Stimulated activated CD8-positive, alpha-beta memory T cell treated with anti-CD3 and anti-CD28 coated beads, Interleukin-4, amount 100 ng/mL, for 1 hour (primary cell): Measurements from ENCODE around the gene SLC12A7.

Experiments used
- DNase-seq, 2 donors: peaks; one replicate each; pipeline ENCODE4 v3.0.0-alpha.2; 2020; ENCODE audit warnings: low read depth in 2 of 2, low spot score in 1 of 2

Gene SLC12A7

DNA sequence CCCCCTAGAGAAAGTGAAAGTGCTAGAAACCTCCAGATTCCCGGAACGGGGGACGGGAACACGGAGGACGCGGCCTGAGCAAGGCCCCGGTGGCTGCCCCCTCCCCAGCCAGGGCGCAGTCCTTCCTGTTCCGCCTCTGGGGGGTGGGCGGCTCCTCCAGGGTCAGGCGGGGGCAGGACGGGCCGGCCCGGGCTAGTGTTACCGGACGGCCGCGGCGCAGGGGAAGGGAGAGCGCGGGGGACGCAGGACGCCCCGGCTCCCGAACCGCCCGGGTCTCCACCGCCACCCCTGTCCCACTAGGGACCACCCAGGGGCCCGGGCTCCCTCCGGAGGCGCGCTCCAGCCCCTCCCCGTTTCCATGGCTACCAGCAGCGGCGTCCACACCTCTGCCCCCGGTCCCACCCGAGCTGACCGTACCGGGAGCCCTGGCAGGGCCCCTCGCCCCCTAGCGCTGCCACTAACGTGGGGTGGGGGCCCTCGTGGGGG, 579 bp downstream of the SLC12A7 start:
- DNase-seq = no peak

- no peak for DNase-seq
Observed at GRCh38 chr5:1110307-1111240, 1.3 kb downstream of the SLC12A7 start.

DNA sequence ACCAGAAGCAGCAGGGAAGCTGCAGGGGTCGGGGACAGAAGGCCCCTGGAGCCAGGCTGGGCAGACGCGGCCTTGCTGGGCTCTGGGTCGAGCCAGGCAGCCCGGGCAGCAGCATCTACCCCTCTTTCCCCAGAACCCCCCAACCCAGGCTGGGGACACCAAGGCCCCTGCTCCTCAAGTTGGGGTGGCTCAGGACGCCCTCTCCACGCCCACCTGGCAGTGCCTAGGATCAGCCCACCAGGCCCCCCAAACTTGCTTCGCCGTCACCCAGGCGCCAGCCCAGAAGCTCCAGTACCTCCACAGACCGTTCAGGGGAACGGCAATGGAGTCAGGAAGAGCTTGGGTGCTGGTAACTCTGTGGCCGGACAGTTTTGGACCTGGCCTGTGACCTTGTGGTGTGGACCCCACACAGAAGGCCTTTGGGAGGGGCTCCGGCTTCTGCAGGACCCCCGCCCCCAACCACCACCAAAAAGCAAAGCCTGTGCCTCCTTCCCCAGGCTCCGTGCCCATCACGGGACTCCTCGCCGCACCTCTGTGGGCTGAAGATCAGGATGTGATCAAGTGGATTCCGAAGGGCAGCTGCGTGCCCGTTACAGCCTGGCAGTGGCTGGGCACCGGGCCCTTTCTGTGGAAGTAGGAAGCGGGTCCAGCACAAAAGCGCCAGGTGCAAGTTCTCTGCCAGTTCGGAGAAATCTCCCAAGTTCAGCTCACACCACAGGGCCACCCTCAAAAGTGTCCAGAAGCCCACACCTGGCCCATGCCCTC, 2.1 kb downstream of the SLC12A7 start:
- DNase-seq = no peak

DNA sequence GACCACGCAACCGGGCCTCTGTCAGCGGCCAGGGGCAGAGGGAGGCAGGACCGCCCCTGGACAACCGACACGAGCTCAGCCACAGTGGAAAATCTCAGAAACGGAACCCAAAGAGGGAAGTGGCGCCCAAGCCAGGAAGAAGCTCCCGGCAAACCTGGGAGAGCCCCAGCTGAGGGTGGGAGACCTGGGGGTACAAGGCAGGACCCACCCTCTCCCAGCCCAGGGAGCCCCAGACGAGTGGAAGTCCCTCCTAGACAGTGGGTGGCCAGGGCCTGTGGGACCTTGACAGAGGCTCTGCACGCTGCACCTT, 3.0 kb downstream of the SLC12A7 start:
- no peak for DNase-seq

- no peak for DNase-seq
Observed at GRCh38 chr5:1108023-1108864, 3.6 kb downstream of the SLC12A7 start.

DNA sequence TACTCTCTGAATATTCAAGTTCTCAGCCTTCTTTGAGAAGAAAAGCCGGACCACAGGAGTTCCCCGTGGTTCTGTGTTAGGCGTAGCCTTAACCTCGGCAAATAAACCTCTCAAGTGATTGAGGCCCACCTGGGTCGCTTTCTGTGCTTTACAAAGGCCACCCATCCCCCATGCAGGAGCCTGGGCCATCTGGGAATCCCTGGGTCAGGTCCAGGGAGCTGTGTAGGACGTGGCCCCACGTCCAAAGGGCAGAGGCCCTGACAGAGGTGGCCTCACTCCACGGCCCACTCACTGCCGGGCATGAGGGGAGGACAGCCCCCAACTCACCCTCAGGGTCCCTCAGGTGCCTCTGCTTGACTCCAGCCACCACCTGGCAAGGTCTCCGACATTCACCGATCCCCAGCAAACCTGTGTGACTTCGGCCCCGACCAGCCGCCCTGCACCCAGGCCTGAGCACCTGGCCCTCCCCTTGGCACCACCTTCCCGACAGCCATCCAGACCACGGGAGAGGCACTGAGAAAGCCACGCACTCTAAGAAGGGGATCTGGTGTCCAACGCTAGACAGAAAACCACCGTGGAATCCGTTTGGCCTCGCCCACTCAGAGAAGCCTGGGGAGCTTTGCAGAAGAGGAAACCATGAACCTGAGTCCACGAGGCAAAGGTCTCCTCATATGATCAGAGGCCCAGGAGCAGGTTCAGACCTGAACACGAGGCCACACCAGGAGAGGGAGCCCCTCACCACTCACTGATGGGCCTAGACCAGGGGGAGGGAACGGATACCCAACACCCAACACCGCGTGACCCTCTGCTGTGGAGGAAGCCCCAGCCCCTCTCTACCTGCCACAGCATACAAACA, 4.5 kb downstream of the SLC12A7 start:
- DNase-seq = no peak

DNA sequence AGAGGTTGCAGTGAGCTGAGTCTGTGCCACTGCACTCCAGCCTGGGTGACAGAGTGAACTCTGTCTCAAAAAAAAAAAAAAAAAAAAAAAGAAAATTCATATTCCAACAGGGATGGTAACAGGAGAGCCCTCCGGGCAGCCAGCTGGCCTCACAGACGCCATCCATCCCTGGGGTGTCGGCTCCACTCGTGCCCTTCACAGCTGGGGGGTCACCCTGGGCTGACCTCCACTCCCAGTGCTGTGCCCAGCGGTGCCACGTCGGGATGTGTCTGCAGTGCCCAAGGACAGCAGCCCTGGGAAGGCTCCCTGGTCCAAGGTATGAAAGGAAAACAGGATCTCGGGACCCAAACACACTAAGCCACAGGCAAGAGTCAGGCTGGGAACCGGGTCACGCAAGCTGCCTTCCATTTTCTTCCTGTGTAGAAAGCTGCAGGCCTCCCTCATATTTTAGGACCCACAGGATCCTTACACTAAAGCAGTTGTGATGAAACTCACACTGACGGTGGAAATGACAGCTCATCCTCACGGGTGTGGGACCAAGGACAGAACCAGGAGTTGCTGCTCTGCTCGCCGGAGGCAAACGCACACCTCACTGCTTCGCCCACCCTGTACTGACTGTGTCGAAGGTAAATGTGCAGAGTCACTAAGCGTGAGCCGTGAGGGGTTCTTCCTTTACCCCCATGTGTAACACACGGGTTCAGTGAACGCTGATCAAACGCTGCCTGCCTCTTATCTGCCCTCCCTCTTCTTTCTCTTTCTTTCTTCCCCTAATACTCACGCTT, 5.3 kb downstream of the SLC12A7 start:
- DNase-seq = no peak

DNA sequence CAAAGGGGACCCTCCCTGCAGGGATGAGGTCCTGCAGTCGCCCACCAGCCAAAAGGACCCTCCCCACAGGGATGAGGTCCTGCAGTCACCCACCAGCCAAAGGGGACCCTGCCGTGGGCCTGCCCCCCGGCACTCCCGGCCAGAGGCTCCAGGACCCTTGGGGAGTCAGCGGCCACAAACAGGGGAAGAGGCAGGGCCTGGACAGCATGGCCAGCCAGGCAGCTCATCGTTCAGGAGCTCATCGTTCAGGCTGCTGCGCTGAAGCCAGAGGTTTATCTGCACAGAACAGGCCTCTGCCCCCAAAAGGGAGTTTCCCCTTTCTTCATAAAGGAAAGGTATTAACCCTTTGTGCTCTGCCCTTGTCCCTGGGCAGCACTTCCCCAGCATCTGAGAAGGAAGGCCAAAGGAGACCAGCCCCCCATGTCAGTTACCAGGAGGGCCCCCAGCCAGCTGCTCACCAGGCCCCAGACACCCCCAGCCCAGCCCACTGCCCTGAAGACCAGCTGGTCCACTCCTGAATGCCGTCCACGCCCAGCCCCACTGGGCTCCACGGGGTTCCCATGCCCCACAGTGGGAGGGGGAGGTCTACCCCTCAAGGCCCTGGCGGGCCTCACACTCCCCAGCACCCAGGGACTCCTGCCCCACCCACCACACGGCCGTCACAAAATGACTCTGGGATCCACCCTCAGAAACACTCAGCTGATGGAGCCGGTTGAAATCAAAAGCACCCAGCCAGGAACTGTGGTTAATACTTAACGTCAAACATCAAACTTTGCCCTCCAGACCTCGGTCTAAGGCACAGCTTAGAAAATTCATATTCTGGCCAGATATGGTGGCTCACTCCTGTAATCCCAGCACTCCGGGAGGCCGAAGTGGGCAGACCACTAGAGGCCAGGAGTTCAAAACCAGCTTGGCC, 6.3 kb downstream of the SLC12A7 start:
- no peak for DNase-seq

DNA sequence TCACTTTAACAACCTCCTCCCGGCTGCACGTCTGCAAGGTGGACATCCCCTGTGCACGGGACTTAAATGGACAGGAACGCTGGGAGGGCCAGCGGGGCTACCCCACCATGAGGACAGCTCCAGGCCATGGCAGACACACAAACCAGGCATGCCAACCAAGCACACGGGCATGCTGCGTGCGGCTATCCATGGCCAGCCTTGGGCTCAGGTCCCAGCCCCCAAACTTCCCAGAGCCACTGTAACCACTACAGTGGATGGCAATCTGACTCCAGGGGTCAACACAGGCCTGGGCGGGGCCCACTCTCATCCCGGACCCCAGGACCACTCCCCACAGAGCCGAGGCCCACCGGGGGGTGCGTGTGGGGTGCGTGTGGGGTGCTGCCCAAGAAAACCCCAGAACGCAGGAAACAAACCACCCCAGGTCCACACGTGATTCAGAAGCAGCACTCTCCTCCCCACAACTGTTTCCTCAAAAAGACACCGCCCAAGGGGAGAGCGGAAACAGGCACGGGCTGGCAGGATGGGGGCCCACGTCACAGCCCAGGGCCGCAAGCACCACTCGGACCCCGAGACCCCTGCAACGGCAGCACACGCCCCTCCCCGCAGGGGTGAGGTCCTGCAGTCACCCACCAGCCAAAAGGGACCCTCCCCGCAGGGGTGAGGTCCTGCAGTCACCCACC, 7.4 kb downstream of the SLC12A7 start:
- DNase-seq = no peak

- no peak for DNase-seq
Observed at GRCh38 chr5:1103505-1104326, 8.1 kb downstream of the SLC12A7 start.

- DNase-seq = no peak
Observed at GRCh38 chr5:1103093-1103492, 8.8 kb downstream of the SLC12A7 start.

- no peak for DNase-seq
Observed at GRCh38 chr5:1101961-1102713, 9.7 kb downstream of the SLC12A7 start.

- no peak for DNase-seq
Observed at GRCh38 chr5:1100664-1101574, 10.9 kb downstream of the SLC12A7 start.

DNA sequence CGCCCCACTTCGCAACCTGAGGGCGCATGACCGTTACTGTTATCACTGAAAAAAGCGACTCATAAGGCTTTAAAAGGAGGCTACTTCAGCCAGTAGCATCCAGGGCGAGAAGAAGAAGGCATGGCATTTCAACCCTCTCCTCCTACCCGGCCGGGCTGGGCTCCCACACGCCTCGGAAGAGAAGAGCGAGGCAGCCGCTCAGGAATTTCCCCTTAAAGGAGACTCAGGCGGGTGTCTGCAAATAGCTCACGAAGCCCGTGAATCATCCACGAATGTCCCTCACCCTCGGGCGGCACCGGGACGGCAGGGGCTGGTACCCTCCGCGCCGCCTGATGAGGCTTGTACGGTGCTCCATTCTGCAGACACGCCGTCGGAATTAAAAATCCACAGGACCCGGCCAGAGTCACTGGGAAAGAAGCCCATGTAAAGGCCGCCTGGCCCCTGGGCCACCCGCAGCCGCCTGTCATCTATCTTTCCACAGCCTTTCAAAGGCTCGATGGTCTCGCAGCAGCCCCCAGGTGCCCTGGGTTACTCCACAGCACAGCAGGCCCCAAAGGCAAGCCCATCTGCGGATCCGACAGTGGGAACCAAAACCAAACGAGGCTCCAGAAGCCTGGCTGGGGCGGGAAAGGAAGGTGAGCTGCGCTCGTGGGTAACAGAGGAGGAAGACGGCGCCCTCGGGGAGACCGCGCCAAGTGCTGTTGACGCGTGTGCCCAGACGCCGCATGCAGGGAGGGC, 11.8 kb downstream of the SLC12A7 start:
- DNase-seq = no peak
